ENCODE results near the gene ADCY7.

Gene ADCY7

GRCh38 chr16:50266337-50267091, at the start of gene ADCY7:
ADCY7 (plus strand) TSS chr16:50266551; CDS start chr16:50288180, 21,629 bp downstream.
- peak; percentile 79 for DNase-seq

DNA sequence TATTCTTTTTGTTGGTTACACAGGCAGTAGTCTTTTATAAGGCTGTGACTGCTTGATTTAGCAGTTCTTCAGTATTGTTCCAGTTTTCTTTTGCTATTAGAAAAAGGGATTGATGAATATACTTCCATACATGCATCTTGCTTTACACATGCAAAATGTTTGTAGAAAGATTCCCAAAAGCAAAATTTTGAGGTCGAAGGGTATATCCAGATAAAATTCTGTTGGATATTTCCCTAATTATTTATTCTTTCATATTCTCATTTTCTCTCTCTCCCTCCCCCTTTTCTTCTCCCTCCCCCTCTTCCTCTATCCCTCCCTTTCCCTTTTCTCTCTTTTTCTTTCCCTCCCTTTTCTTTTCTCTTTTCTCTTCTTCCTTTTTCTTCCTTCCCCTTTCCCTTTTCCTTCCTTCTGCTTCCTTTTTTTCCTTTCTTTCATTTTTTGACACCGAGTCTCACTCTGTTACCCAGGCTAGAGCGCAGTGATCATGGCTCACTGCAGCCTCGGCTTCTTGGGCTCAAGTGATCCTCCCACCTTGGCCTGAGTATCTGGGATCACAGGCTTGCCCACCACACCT, 46.9 kb upstream of the ADCY7 start:
- DNase-seq, result no peak

GRCh38 chr16:50224286-50224685, 42.1 kb upstream of the ADCY7 start:
- DNase-seq, result no peak

DNA sequence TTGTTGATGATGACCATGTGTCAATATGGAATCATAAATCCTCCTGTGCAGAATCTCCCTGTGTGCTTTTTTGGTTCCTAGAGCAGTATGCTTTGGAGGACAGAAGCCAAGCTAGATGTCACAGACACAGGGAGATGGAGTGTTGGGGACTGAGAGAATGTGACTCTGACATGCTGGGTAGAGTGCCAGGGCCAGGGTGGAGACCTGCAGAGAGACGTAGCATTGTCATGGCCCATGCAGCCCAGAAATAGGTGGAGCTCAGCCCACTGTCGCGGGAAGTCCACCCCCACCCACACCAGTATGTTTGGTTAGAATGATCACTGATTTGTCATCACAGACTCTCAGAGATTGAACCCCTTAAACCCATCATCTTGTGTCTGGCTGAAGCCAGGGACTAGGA, 39.2 kb upstream of the ADCY7 start:
- no peak for DNase-seq

DNA sequence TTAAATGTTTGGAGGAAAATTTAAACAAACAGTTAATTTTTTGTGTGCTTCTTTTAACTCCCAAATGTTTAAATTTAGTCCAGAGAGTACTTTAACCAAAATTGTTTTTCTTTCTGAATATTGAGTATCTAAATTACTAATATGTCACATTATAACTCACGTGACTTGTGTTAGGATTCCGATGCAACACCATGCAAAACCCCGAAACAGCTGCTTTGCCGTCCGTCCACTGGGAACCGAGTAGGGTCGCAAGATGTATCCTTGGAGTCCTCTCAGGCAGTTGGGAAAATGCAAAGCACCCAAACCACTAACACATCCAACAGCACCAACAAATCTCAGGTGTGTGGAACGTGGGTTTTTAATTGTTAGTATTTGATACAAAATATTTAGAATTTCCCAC, 38.7 kb upstream of the ADCY7 start:
- DNase-seq, result no peak

DNA sequence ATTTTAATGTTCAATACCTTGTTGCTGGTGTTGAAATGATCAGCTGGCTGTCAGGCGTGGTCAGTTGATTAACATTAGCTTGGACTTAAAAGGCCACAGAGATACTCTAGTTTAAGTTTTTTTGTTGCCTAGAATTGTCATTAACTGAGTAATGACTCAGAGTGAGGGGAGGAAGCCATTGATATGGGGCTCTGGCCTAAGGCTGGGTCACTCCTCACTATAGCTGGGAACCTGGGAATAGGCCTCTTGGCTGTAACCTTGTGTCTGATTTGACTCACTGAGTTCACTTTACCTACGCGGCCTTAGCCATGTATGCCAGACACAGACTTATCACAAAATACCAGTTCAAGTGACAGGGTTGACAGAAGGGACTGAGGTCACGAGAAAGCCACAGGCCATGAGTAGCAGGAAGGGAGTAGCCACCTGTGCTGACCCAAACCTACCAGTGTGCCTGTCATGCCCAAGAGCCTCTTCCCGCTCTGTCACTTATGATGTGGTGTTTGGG, 37.9 kb upstream of the ADCY7 start:
- no peak for DNase-seq

- no peak for DNase-seq
These were observed 37.1 kb upstream of the ADCY7 start for GRCh38 chr16:50229149-50229726.

- no peak for DNase-seq
These were observed 31.4 kb upstream of the ADCY7 start for GRCh38 chr16:50234771-50235556.

- no peak for DNase-seq
These were observed 30.8 kb upstream of the ADCY7 start for GRCh38 chr16:50235581-50235980.

- DNase-seq, result no peak
These were observed 28.0 kb upstream of the ADCY7 start for GRCh38 chr16:50238314-50238713.

GRCh38 chr16:50238868-50239301, 27.5 kb upstream of the ADCY7 start:
- DNase-seq, result no peak

DNA sequence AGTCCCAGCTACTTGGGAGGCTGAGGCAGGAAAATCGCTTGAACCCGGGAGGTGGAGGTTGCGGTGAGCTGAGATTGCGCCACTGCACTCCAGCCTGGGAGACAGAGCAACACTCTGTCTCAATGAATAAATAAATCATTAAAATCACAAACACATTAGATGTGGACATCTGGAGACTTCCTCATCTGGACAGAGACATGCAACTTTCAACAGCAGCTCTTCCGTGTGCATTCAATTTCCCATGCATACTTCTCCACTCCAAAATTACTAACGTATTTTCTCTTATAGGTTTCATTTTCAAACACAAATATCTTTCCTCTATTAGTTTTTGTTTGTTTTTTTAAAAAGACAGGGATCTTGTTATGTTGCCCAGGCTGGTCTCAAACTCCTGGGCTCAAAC, 23.3 kb upstream of the ADCY7 start:
- peak; percentile 48 for DNase-seq

DNA sequence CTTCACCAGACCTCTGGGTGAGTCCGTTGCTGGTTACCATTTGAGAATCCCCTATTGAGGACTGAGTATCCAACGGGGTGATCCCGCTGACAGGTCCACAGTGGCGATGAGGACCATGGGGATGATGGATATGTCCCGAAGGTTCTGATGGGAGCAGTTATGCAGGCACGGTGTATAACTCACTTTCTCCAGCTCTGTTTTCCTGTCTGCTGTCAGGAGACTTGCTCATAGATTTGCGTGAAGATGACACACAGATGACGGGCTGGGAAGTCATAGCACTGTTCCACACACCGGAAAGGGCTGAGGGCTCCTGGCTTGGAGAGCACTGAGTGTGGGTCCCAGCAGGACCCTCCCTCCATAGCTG, 22.2 kb upstream of the ADCY7 start:
- no peak for DNase-seq

GRCh38 chr16:50244504-50245416, 21.6 kb upstream of the ADCY7 start:
- DNase-seq, result no peak

GRCh38 chr16:50245417-50246298, 20.7 kb upstream of the ADCY7 start:
- peak; percentile 59 for DNase-seq

DNA sequence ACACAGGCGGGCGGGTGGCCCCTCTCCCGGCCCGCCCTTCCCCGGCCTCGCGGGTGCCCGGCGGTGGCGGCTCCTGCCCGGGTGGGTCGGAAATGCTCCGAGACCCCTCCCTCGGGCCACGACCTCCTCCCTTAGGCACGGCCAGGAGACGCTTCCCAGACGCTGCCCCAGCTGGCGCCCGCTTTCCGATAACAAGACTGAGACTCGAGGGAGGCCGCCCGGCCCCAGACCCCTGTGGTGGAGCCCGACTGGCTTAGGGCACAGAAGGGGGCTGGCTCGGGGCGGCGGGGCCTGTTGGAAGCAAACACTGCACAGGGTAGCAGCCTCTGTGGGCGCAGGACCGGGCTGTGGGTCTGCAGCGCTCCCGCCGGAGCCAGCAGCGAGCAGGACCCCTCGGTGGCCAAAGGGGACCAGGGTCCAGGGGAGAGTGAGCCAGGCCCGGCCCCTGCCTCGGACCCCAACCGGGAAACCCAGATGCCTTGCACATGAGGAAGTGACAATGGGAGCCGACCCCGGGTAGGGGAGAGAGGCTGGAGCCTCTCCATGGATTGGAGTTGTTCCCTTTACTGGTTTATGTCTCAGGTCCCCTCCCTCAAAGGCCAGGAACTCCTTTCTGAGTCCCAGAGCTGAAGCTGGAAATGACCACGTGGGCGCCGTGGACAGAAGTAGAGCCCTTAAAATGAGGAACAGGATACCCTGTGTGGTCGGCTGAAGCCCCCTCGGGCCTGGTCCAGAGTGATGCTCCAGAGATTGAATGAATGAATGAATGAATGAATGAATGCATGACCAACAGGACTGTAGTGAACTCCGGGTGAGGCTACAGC, 19.8 kb upstream of the ADCY7 start:
- DNase-seq, result peak; percentile 29

GRCh38 chr16:50247123-50247905, 19.0 kb upstream of the ADCY7 start:
- no peak for DNase-seq

- no peak for DNase-seq
These were observed 18.3 kb upstream of the ADCY7 start for GRCh38 chr16:50247906-50248608.

- DNase-seq, result no peak
These were observed 17.5 kb upstream of the ADCY7 start for GRCh38 chr16:50248845-50249244.
